HG02763 (cell line): ENCODE measurements around the gene ANKRD33.

Experiments
- ATAC-seq: cut with Tn5 transposase; IDR thresholded peaks from one replicate; pipeline ENCODE4 v1.9.1; 2021; ENCODE audit warnings: mild to moderate bottlenecking, moderate library complexity; ENCODE audit not compliant: unreplicated experiment

The ANKRD33 gene

DNA sequence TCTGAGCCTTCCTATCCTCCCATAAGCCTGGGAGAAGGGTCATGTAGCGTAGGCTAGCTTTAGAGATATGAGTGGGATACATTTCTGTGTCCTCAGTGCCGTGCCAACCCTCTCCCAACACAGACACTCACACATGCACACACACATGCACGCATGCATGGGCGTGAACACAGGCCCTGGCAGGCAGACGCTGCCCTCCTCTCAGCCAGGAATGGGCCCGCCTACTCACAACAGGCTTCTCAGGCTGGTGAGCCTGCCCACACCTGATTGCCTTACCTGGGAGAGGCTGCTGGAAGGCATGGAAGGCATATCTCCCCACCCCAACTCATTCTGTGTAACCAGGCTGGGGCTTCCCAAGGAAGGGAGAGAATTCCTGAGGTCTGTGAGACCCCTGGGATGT is 50.8 kb downstream of the ANKRD33 start:
- no peak for ATAC-seq

DNA sequence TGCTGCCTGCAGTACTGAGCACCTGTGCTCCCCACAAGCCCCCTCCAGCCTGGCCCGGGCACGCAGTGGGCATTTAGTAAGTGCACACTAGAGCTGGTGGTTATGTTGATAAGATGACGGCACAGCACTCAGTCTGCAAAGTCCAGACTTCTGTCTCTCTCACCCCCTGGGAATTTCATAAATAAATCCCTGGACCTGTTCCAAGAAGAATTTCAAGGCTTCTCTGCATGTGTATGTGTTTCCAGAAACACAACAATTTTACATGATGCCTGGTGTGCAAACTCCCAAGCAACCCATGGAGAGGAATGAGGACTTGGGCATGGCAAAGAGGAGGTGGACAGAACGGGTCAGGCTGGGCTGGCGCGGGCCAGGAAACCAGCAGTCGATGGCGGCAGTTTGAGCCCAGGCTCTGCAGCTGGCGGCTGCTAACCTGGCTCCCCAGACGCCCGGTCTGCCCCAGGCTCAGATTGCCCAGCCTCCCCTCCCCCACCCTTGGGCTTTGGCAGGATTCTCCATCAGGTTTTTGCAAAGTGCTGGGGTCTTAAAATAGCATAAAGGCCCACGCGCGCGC is 53.2 kb downstream of the ANKRD33 start:
- no peak for ATAC-seq
